Posterior cingulate gyrus (tissue), 11 donors: ENCODE measurements around the gene VPS35L.
A peak's percentile ranks its signal among the peaks of the same experiment; 100 is the strongest.
"Not testable (repeated sequence)": the region's sequence is repeated elsewhere in the genome, so short reads cannot be mapped to it uniquely, and the experiment has no call there.

ENCODE experiments used
- DNase-seq, 10 donors: peaks; one replicate each; pipeline versions ENCODE4 v3.0.0 to v3.0.0-alpha.2; 2020 to 2021; ENCODE audit warnings: mixed read lengths in 3 of 10
- intact Hi-C: fragments of 100-400 bp; cut with DNase I; formaldehyde crosslinking; loops from one replicate; pipeline ENCODE4 v1.15.1; 2023

VPS35L gene

GRCh38 chr16:19639986-19640421, 84.5 kb downstream of the VPS35L start:
- no peak for DNase-seq
- intact Hi-C loops = no loop called here

DNA sequence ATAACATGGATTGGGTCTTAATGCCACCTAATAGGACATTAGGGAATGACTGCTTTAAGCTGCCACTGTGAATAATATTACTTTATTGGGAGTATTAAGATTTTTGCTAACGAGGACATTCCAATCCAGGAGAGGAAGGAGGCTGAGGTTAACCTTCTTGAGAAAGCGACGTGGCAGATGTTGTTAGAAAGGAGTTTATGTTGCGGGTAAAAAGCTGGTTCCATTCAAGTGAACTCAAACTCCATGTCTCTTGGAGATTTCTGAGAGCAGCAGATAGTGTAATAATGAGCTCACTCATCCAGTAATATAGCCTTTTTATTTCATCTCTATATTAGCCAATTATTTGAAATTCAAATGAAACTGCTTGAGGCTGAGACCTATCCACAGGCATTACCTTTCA, 87.0 kb downstream of the VPS35L start:
- intact Hi-C loops = no loop called here
- no peak for DNase-seq

DNA sequence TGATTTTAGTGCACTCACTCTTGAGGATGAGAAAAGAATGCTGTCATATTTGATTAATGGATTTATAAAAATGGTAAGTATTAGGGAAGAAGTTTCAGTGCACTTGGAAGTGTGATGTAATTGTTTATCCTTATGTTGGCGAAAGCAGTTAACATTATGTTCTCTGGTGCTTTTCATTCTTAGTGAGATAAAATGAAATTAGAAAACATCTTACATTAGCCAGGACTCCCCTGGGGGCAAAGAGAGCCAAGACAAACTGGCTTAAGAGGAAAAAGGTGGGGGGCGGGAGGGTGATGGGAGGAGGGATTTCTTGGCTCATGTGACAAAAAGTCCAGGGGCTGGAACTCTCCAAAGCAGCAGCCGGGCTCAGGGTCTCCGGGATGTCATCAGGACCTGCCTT, 89.4 kb downstream of the VPS35L start:
- intact Hi-C loops = no loop called here

DNA sequence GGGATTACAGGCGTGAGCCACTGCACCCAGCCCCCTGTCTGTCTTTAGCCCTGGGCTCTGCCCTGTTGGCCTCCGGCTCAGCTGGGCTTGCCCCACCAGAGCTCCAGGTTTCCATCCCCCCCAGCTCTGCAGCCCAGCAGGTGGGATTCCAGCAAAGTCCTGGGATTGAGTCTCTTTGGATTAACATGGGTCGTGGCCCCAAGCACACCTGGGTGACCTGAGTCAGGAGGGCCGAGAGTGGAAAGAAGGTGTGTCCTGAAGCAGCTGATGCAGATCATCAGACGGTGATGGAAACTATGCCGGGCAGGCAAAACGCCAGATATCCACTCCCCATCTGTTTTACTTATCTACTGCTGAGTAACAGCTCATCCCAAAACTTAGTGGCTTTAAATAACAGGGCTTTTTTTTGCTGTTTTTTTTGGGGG, 90.1 kb downstream of the VPS35L start:
- intact Hi-C loops = no loop called here
- DNase-seq = no peak

More for the DNA sequence above, 89.4 kb downstream of the VPS35L start:
- DNase-seq = no peak

- intact Hi-C loops = no loop called here
- DNase-seq = no peak
Measured at GRCh38 chr16:19649980-19650379, 94.5 kb downstream of the VPS35L start.

- DNase-seq = no peak
- intact Hi-C loops = no loop called here
Measured at GRCh38 chr16:19654147-19654546, 98.6 kb downstream of the VPS35L start.

GRCh38 chr16:19655242-19655777, 99.8 kb downstream of the VPS35L start:
- intact Hi-C loops = loop anchor here (5.0 kb wide), 1 partner anchor 232 kb away; no protein-coding TSS in a partner anchor
- peak in 1 of 10 donors; percentile 20 for DNase-seq

DNA sequence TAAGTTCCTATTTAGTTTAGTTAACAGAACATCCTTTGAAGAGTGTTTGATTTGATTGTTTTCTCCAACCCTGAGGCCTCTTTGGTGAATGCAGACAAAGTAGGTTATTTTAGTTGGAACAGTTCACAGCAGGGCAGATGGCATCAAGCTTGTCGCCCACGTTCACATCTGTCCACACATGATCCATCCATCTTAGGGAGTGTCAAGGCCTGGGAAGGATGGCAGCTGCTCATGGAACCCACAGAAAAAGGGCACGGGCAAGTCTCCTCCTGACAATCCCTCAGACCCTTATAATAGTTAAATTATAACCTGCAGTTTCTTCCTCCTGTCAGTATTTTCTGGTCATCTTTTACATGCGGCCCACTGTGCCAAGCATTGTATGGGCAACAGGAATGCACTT, 102.3 kb downstream of the VPS35L start:
- intact Hi-C loops = loop anchor here (5.0 kb wide), 1 partner anchor 229 kb away; no protein-coding TSS in a partner anchor
- no peak for DNase-seq

DNA sequence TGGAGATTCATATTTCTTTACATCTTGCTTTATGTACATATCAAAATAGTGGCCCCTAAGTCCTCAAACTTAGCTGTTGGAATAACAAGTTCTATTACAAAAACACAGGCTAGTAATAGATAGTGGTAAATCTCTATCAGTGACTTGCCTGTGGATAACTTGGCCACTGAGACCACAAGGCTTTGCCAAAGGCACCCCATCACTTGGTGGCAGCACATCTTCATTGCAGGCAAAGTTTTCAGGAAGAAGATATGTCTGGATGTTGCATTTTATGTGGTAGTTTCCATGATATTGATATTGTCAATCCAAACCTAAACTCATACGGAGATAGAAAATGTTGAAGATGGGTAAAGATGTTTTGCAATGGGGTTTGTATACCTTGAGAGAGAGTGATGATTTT, 104.1 kb downstream of the VPS35L start:
- intact Hi-C loops = loop anchor here (5.0 kb wide), 1 partner anchor 228 kb away; no protein-coding TSS in a partner anchor
- DNase-seq = peak in 4 of 10 donors; percentile 27 to 91 (median 52)

GRCh38 chr16:19660432-19660831, 104.9 kb downstream of the VPS35L start:
- intact Hi-C loops = loop anchor here (10.0 kb wide), 1 partner anchor 94 kb away; no protein-coding TSS in a partner anchor

GRCh38 chr16:19662351-19662750, 106.8 kb downstream of the VPS35L start:
- intact Hi-C loops = loop anchor here (10.0 kb wide), 1 partner anchor 92 kb away; no protein-coding TSS in a partner anchor
- no peak for DNase-seq

More at GRCh38 chr16:19660432-19660831, 104.9 kb downstream of the VPS35L start:
- no peak for DNase-seq

DNA sequence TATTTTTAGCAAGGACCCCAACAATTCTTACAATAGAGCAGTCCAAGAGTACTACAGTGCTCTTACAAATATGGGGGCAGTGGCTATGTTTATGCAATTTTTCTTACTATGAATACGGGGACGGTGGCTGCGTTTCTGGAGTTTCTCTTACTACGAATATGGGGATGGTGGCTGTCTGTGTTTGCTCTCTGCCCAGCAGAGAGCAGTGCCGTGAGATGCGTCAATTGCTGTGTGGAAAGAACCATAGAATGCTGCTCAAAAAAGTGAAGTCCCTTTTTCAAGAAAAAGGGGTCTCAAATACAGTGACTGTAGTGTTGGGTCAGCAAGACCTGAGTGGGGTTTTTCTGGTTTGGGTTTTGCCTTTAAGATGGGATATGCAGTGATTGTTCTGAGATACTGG, 108.7 kb downstream of the VPS35L start:
- DNase-seq = peak in 1 of 10 donors; percentile 86
- intact Hi-C loops = loop anchor here (10.0 kb wide), 1 partner anchor 91 kb away; no protein-coding TSS in a partner anchor

DNA sequence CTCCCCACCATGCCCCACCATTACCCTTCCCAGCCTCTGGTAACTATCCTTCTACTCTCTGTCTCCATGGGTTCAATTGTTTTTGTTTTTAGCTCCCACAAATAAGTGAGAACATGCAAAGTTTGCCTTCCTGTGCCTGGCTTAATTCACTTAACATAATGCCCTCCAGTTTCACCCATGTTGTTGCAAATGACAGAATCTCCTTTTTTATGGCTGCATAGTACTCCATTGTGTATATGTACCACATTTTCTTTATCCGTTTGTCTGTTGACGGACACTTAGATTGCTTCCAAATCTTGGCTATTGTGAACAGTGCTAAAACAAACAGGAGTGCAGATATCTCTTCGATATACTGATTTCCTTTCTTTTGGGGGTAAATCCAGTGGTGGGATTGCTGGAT, 109.8 kb downstream of the VPS35L start:
- intact Hi-C loops = loop anchor here (10.0 kb wide), 1 partner anchor 89 kb away; no protein-coding TSS in a partner anchor
- DNase-seq = not testable (repeated sequence)

DNA sequence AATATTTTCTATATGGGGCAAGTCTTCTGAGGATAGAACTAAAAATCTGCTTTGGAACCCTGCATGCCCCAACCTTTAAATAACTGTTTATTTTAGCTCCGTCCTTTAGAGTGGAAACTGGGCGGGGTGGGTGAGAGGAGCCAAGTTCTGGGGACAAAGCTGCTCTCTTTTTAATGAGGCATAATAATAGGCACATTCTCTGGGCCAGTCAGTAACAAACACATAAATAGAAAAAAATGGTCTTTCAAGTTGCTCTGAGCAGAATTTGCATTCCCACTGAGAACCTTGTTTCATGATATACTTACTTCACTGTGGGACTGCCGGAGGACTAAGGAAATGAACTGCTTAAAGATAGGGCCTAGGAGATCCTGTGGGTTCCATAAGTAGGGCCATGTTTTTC, 111.0 kb downstream of the VPS35L start:
- DNase-seq = peak in 8 of 10 donors; percentile 48 to 91 (median 64)
- intact Hi-C loops = loop anchor here (10.0 kb wide), 1 partner anchor 88 kb away; no protein-coding TSS in a partner anchor

DNA sequence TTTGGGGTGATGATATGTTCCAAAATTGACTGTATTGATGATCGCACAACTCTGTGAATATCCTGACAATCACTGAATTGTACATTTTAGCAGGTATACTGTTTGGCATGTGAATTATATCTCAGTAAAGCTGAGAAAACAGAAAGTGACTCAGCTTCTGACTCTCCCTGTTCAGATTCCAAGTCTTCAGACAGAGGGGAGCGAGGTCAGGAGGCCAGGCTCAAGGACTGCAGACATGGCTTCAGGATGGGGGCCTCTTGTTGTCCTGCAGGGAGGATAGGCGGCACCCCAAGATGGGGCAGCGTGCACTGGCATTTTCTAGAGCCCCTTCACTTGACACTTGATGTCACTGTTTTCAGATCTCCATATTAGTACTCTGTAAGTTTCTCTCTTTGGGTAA, 116.9 kb downstream of the VPS35L start:
- no peak for DNase-seq
- intact Hi-C loops = no loop called here

GRCh38 chr16:19674485-19674884, 119.0 kb downstream of the VPS35L start:
- no peak for DNase-seq
- intact Hi-C loops = no loop called here

GRCh38 chr16:19677402-19677801, 121.9 kb downstream of the VPS35L start:
- DNase-seq = peak in 3 of 10 donors; percentile 41 to 90 (median 82)
- intact Hi-C loops = no loop called here

GRCh38 chr16:19678804-19679203, 123.3 kb downstream of the VPS35L start:
- intact Hi-C loops = no loop called here
- no peak for DNase-seq

- DNase-seq, intact Hi-C loops: not testable (repeated sequence)
Measured at GRCh38 chr16:19679281-19679680, 123.8 kb downstream of the VPS35L start.

DNA sequence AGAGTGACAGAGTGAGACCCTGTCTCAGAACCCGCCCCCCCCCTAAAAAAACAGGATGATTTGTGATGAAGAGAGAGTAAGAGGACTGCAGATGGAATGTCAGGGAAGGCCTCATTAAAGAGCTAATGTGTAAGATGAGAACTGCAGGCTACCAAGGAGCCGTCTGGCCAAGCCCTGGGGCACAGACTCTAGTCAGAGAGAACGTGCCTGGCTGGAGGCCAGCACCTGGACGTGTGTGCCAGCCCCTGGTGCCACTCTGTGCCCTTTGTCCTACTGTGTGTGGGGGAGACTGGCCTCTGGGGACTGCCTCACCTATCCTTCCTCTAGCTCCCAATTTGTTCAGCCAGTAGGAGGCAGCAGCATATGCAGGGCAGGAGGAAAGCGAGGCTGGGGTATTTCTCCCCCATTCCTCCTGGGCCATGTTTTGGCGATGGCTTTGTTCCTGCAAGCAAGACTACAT, 125.4 kb downstream of the VPS35L start:
- intact Hi-C loops = no loop called here
- no peak for DNase-seq

GRCh38 chr16:19681637-19682036, 126.1 kb downstream of the VPS35L start:
- no peak for DNase-seq
- intact Hi-C loops = no loop called here
